HG02571 (cell line): ENCODE results near the gene CIRBP.

Experiments used
- ATAC-seq: cut with Tn5 transposase; IDR thresholded peaks from one replicate; pipeline ENCODE4 v1.9.1; 2021; ENCODE audit warnings: mild to moderate bottlenecking, moderate library complexity; ENCODE audit not compliant: unreplicated experiment

Gene CIRBP

DNA sequence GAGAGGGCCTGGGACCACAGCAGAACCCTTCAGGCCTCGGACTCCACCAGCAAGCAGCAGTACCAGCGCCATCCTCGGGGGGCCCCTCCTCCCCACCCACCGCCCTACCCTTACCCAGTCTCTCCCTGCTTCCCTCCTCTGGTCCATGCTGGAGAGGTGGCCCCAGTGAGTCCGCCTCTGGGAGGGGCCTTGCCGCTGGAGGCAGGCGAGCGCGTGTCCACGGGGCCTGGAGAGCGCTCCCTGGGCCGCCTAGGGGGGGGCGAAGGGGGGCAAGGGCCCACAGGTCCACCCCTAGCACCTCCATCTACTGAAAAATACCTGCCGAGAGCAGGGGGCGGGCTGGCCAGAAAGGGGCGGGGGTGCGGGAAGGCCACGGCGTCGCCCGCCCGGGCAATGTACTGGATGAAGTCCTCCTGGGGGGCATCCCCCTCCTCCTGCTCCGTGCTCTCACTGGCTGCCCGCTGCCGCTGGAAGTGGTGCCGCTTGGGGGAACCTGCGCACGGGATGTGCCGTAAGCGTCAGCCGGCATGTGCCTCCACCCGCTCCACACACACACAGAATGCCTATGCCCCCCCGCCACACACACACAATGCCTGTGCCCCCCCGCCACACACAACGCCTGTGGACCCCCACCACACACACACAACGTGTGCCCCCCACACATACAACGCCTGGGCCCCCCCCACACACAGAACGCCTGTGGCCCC is 38.2 kb upstream of the CIRBP start:
- no peak for ATAC-seq

DNA sequence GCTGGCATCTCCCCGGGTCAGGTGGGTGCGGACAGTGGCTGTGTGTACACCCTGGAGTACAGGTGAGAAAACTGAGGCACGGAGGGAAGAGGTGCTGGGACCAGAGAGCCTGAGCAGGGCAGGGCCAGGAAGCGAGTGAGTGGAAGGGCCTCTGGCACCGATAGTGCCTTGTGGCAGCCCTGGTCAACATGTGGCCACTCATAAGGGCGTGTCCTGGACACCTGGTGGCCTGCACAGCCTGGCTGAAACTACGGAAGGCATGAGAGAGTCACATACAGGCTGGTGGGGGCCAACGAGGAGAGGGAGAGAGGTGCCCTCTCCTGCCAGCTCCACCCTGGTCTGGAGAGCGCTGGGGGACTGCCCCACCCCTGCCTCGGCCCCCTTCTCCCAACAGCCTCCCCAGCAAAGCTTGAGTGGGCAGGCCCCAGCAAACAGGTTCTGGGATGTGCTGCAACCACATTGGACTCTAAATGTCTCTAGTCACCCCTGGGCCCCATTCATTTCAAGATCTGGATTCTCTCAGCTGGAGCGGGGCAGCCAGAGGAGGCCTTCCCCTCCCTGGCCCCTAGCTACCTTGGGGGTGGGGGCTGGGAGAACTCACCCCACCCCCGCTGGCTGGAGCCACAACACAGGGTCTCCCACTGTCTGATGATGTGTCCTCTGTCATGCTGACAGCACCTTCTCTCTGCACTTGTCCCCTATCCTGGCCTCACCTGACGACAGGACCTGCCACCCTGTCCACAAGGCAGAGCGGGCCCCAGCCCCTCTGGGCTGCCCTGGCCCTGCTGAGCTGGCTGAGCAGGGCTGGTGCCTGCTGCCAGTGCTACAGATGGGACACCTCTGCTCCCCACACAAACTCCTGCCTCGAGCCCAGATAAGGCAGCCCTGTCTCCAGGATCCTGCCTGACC is 37.1 kb upstream of the CIRBP start:
- no peak for ATAC-seq

DNA sequence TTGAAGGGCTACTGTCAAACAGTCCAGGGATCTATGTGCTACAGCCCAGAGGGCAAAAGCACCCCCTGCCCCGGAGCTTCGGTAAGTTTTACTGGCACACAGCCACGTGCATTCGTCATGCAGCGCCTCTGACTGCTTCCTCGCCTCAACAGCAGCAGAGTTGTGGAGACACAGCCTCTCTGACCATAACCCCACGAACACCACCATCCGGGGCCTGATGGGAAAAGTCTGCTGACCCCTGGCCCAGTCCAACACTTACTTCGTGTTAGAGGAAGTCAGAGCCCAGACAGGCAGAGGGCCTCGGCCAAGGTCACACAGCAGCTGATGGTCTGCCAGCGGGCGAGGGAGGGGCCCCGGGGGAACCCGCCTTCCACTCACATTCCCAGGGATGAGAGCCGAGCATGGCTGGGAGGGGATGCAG is 36.5 kb upstream of the CIRBP start:
- no peak for ATAC-seq

DNA sequence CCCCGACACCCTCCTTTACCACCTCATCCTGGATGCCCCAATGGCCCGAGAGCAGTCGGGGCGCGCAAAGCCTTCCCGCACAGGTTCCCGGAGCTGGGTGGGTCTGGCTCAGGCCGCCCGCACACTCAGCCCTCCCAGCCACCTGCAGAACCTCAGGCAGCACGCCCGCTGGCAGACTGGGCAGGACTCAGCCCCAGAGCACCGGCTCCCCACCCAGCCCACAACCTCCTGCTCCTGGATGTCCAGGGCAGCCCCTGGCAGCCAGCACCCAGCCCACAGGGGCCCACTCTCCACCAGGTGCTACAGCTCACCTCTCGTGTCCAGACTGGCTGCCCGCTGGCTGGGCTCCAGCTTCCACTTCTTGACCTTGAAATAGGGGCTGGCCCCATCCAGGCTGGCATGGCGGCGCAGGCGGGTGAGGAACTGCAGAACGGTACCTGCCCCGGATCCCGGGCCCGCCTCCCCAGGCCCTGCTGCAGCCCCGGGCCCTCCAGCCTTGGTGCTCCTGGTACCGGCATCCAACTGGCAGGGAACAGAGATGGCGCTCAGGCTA is 35.9 kb upstream of the CIRBP start:
- no peak for ATAC-seq

DNA sequence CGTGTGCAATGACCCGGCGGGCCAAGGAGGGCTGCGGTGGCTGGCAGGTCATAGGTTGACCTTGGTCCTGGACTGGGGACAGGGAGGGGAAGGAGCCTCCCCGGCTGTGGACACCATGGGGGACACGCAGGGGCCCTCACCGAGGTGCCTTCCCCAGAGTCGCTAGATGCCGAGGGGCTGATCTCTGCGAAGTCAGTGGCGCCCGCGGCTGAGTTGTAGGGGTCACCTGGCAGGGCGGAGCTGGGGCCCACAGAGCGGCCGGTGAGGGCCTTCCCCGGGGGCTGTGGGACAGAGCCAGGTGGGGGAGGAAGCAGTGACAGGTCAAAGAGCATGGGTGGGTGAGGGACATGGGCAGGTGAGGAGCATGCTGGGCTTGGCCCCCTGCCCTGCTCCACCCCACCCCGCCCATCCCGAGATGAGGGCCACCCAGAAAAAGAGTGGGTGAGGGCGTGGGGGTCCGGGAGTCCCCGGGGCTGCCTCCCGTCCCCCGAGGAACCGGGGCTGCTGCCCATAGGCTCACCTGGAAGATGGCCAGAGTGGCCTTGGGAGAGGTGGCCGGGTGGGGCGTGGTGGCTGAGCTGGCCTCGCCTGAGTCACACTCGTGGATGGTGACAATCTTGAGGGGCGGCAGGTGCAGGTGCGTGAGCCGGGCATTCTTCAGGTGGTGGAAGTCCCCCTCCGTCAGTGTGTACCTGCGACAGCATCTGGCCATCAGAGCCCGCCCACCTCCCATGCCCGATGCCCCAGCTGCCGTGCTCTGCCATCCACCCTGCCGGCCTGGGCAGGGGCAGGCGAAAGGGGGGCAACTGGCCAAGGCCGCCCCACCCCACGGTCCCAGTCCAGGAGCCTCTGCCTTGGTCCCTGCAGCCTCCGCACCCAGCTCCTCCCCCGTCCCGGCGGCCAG is 34.8 kb upstream of the CIRBP start:
- no peak for ATAC-seq

DNA sequence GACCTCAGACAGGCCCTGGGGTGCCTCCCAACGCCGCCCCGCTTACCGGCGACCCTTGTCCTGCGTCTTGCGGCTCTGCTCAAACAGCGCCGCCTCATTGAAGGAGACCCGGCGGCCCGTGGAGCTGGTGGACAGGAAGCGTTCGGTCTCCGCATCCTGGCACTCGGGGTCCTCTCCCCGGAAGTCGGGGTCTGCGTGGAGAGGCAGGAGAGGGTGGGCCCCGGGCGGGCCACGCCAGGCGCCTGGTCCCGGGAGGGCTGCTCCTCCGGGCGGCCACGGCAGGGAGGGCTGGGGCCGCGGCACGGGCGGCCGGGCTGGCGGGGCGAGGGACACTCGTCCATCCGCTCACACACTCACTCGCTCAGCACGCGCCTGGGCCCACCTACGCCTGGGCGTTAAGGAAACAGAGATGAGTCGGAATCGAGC is 34.2 kb upstream of the CIRBP start:
- no peak for ATAC-seq

DNA sequence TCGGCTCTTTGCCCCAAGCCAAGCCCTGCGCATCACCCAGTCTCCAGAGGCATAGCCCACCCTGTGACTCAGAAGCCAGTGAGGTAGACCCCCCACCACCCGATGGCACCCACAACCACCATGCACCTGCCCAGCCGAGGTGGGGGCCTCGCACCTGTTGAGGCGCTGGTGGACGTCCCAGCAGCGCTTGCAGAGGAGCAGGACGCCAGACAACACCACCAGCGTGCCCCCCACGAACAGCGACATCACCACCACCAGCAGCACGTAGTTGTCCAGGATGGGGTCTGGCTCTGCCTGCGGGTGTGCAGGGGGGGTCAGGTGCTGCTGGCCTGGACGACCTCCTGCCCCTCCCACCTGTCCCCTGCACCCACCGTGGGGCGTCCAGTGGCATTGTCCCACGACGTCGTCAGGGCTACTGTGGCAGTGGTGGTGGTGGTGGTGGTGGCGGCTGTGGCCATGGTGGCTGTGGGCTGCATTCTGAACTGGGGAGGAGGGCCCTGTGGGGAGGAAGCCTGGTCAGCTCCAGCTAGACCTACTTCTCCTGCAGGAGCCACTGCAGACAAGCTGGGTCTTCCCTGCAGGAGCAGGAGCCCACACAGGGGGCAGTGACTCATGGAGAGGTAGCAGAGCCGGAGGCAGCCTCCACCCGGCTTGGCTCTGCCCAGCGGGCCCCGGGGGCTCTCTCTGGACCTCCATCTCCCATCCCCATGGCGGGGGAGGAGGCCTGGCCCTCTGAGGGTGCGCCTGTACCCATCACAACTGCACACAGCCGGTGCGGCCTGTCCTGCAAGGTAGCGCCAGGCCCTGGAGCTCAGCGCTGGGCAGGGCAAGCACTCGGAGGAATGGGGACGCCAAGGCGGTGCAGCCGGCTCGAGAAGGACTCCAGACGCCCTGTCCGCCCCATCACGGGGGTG is 33.2 kb upstream of the CIRBP start:
- no peak for ATAC-seq

DNA sequence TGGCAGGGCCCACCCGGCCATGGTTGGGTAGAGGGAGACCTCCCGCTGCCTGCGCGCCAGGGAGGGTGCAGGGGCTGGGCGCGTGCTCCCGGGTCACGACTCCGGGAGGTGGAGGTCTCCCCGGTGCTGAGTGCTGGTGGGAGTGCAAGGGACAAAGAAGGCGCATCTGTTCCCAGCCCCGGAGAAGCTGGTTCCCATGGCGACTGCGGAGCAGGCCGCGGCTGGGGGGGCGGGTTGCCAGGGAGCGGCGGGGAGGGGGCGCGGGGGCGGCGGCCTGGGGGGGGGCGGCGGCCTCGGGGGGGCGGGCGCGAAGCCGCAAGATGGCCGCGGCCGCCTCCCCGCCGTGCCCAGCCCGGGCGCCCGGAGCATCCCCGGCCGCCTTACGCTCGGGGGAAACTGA is 32.6 kb upstream of the CIRBP start:
- no peak for ATAC-seq

DNA sequence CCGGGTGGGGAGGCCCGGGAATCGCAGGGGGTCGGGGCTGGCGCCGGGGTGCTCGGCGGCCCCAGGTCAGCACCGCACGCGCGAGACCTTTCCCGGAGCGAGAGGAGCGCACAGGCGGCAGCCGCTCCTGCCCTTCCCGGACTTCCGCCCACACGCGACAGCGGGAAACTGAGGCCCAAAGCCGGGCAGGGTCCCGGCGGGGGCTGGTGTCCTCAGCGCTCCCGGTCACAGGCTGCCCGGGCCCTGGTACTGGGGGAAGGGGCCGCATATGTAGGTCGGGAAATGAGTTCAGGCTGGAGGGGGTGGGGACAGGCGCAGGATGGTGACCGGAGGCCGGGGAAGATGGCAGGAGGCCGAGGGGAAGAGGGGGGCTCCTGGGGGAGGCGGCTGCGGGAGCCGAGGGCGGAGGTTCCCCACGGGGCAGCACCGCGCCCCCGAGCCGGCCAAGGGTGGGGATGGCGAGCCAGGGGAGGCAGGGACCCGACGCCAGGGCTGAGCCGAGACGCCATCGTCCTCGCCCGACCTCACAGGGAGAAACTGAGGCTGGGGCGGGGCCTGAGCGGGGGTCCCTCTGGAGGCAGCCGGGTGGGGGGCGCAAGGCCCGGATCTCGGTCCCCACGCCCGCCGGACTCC is 32.0 kb upstream of the CIRBP start:
- ATAC-seq: no peak

DNA sequence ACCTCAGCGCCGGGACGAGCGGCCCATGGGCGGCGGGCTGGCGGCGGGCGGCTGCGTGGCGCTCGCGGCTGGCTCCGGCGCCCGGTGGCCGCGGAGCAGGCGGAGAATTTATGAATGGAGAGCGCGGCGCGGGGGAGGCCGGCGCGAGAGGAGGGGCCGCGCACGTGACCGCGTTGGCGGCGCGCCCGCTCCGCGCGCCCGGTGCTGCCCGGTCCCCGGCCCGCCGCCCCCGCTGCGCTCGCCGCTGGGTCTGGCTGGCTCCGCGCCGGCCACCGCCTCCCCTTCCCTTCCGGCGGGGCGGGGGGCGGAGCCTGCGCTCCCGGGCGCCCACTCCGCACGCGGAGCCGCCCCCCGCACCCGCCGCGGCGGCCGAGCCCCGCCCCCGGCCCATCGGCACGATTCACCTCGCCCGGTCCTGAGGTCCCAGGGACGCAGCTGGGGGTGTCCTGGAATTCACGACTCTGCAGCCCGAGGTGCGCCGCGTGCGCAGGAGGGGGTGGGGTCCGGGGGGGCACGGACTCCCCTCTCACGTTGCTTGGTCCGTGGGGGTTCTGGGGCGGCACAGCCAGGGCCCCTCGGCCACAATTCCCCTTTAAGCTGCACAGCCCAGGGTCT is 31.3 kb upstream of the CIRBP start, which contains the start of gene CBARP:
Gene CBARP (minus strand): TSS at position 252 of the 615 bp plus-strand sequence. CDS start 1,905 bp downstream, outside the sequence.
- ATAC-seq: no peak

DNA sequence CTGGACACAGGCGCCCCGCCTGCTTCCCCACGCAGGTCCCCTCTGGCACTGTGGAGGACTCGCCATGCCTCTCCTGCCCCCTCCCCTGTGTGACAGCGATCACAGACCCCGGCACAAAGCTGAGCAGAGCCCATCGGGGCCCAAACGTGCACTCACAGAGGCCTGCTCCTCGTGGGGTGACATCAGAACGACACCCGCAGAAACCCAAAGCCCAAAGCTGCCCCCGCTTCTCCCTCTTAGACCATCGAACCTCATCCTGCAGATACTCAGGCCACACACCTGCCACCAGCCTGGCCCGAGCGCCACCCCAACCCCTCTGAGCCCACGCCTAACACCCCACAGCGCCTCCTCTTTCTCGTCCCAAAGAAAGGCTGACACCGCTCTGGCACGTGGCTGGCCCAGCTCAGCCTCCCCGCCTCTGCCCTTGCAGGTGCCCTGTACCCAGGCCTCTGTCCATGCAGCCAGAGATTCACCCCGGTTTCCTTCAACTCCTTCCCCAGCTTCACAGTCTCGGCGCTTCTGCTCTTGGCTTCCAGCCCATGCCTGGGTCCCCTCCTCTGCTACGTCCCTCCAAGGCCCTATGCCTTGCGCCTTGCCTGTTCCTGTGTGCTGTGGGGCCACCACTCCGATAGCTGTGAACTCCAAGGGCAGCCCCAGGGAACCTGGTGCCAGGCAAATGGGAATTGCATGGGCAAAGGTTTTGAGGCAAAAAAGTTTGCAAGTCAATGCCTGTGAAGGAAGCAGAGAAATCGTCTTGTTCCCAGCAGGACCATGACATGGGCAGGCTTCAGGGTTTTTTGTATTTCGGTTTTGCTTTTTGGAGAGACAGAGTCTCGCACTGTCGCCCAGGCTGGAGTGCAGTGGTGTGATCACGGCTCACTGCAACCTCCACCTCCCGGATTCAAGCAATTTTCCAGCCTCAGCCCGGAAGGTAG is 30.5 kb upstream of the CIRBP start:
- no peak for ATAC-seq

DNA sequence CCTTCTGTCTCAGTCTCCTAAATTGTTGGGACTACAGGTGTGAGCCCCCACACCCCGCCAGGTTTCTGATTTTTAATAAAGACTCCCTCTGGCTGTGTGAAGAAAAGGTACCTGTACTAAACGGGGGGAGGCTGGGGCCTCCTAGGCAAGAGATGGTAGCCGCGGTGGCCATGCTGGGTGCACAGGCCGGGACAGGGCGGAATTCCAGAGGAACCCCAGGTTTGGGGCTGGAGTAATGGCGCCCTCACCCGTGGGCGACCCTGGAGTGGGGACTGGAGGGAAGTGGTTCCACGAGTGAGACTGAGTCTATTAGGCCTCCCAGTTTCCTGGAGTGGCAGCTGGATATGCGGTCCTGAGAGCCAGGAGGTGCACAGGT is 29.7 kb upstream of the CIRBP start:
- no peak for ATAC-seq

DNA sequence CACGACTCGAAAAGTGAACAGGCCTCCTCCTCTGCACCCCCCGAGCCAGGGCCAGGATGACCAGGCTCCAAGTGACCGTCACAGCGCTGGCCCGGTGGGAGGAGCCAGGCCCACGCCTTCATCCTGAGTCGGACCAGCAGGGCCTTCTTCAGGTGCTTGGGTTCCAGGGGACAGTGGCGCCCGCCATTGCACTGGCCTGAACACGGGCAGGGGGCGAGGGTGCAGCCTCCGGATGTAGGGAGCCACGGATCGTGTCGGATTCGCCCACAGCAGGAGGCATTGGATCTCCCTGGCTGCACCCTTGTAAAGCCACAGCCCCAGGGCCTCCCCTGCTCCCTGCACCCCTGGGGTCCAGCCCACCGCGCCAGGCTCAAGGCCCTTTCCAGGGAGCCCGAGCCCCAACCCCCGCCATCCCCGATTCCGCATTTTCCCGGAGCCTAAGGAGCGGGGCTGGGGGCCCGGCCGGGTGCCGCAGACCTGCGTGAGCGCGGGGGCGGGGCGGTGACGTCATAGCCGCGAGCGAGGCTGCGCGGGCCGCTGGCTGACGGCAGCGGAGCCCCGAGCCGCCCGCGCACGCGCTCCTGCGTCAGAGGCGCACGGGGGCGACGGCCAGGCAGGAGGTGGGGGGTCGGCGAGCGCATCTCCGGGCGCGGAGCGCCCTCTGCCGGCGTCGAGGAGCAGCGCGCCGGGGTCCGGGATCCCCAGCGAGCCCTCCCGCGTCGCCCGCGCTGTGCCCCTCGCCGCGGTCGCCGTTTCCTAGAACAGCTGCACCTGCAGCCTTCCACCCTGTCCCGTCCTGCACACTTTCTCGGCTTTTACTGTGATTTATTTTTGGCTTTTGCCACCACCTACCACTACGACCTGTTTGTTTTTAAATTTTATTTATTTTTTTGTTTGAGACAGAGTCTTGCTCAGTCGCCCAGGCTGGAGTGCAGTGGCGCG is 29.1 kb upstream of the CIRBP start:
- ATAC-seq: no peak

DNA sequence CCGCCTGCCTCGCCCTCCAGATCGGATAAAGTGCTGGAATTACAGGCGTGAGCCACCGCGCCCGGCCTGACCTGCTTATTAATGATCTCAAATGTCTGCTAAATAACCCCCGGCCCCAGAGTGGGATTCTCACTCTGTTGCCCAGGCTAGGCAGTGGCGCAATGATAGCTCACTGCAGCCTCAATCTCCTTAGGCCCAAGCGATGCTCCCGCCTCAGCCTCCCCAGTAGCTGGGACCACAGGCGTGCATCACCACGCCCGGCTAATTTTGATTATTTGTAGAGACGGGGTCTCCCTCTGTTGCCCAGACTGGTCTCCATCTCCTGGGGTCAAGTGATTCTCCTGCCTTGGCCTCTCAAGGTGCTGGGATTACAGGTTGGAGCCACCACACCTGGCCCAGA is 28.2 kb upstream of the CIRBP start:
- no peak for ATAC-seq

DNA sequence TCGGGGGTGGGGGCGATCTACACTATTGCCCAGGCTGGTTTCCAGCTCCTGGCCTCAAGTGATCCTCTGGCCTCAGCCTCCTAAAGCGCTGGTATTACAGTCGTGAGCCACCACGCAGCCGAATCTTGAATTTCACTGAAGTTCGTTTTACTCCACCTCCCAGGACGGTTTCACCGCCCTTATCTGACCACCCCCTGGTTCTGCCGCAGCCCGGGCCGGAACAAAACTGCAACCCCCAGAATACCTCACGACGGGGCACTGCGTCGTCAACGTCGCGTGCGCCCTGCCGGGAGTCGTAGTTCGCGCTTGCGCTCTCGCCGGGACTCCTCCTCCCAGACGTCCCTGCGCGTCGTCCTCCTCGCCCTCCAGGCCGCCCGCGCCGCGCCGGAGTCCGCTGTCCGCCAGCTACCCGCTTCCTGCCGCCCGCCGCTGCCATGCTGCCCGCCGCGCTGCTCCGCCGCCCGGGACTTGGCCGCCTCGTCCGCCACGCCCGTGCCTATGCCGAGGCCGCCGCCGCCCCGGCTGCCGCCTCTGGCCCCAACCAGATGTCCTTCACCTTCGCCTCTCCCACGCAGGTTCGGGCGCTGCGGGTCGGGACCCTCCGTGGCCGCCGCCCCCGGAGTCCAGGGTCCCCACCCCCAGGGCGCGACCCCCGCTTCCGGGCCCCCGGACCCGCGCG is 27.6 kb upstream of the CIRBP start, which contains the start of gene ATP5F1D:
Gene ATP5F1D (plus strand): TSS at position 335 of the 679 bp plus-strand sequence. CDS start 100 bp downstream, at position 435.
- peak; percentile 43 for ATAC-seq
